PC-9 (cell line): ENCODE data around the gene ADAM8. TPM values are rescaled to one million over a fixed set of nuclear protein-coding genes. Genes with fewer than 3 reads are reported as not detected.

Experiments used
- BruUV-seq: library from RNA; stranded (reverse); fragments of 400-500 nt; replicated peaks from 2 replicates; lab custom pipeline; 2021; lab: Mats Ljungman, UMichigan
- CTCF ChIA-PET: fragments of 300-600 bp; sonication (Branson Sonifier 250); formaldehyde crosslinking; loops from one replicate; lab custom pipeline; 2022; ENCODE audit warnings: antibody characterized with exemption; lab: Charles Lee
- POLR2A ChIA-PET: fragments of 300-600 bp; sonication (Branson Sonifier 250); formaldehyde crosslinking; loops from one replicate; lab custom pipeline; 2022; ENCODE audit warnings: antibody characterized with exemption; ENCODE audit not compliant: unreplicated experiment; lab: Charles Lee
- DNase-seq, 2 experiments: peaks; one replicate each; pipeline versions ENCODE4 v3.0.0 to v3.0.0-alpha.2; 2015 to 2022; ENCODE audit warnings: mixed read lengths in 1 of 2
- H2AFZ ChIP-seq: fragments of 200-600 bp; sonication (generic); 2 replicates; pipeline ENCODE4 v1.8.1; 2017; ENCODE audit warnings: antibody characterized with exemption
- H3F3A ChIP-seq: fragments of 200-600 bp; sonication (generic); 2 replicates; pipeline ENCODE4 v1.8.1; 2017; ENCODE audit warnings: antibody characterized with exemption, mild to moderate bottlenecking, low read depth; ENCODE audit not compliant: insufficient read depth
- H3K27ac ChIP-seq: fragments of 200-600 bp; sonication (generic); 2 replicates; pipeline ENCODE4 v1.6.1; 2016; ENCODE audit warnings: mixed run types
- H3K27me3 ChIP-seq: fragments of 200-600 bp; sonication (generic); 2 replicates; pipeline ENCODE4 v1.6.1; 2016; ENCODE audit warnings: low read depth, mixed run types; ENCODE audit not compliant: insufficient read depth
- H3K36me3 ChIP-seq: fragments of 200-600 bp; sonication (generic); 2 replicates; pipeline ENCODE4 v1.6.1; 2016; ENCODE audit warnings: low read depth, mixed run types
- H3K4me1 ChIP-seq: fragments of 200-600 bp; sonication (generic); replicated peaks from 2 replicates; pipeline ENCODE4 v1.6.1; 2016; ENCODE audit warnings: mixed run types; ENCODE audit not compliant: insufficient read depth
- H3K4me2 ChIP-seq: fragments of 200-600 bp; sonication (generic); 2 replicates; pipeline ENCODE4 v1.6.1; 2017; ENCODE audit warnings: mixed run types
- H3K4me3 ChIP-seq: fragments of 200-600 bp; sonication (generic); 2 replicates; pipeline ENCODE4 v1.6.1; 2016; ENCODE audit warnings: mixed run types
- H3K79me2 ChIP-seq: fragments of 200-600 bp; sonication (generic); 2 replicates; pipeline ENCODE4 v1.6.1; 2017; ENCODE audit warnings: low read depth, mixed run types
- H3K9me2 ChIP-seq: fragments of 200-600 bp; sonication (generic); 2 replicates; pipeline ENCODE4 v1.8.1; 2017; ENCODE audit warnings: mild to moderate bottlenecking; ENCODE audit not compliant: insufficient read depth
- H3K9me3 ChIP-seq: fragments of 200-600 bp; sonication (generic); 2 replicates; pipeline ENCODE4 v1.8.1; 2016; ENCODE audit warnings: low read depth; ENCODE audit not compliant: insufficient read depth
- H4K20me1 ChIP-seq: fragments of 200-600 bp; sonication (generic); 2 replicates; pipeline ENCODE4 v1.8.1; 2017; ENCODE audit not compliant: insufficient read depth
- EZH2 ChIP-seq: fragments of 200-600 bp; sonication (generic); IDR thresholded peaks from 2 replicates; pipeline ENCODE4 v1.8.0; 2017; ENCODE audit warnings: antibody characterized with exemption, low read depth
- intact Hi-C: fragments of 100-400 bp; cut with micrococcal nuclease; formaldehyde crosslinking; loops from one replicate; pipeline ENCODE4 v1.10.0; 2022; ENCODE audit not compliant: unreplicated experiment
- total RNA-seq: library from RNA; stranded (reverse); gene quantifications from 2 replicates; pipeline ENCODE4 v1.2.3, GENCODE V29; 2021
- TF ChIP-seq, protein P1 (sequence below): fragments of 200-600 bp; sonication (generic); conservative IDR thresholded peaks from 2 replicates; pipeline ENCODE4 v1.6.1; 2017; ENCODE audit warnings: mixed run types, antibody characterized with exemption, mild to moderate bottlenecking, moderate library complexity

ADAM8 gene
- total RNA-seq, 1 experiment from 2014 or later, result 18.3 TPM

DNA sequence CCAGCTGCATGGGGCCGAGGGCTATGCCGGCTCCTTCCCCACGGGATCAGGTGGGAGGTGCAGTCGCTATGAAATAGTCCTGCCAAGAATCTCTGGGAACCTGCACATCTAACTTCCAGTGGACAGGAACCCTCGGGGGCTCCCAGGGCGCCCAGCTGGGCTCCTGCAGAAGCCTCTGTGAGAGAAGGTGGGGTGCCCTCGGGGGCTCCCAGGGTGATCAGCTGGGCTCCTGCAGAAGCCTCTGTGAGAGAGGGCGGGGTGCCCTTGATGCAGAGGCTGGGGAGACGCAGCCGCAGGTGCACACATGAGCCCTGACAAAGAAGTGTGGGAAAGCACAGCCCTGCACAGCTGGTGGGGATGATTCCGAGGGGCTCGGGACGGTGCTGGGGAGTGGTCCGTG, 33.1 kb downstream of the ADAM8 start:
- no peaks in the 10 kb centered on the region for H3F3A ChIP-seq
- ChIA-PET CTCF (no interaction called here), POLR2A (no interaction called here)
- H3K27me3 ChIP-seq, result peaks cover 5% of the 10 kb centered on the region; the same call in 1 of the 2 replicates
- no peaks in the 10 kb centered on the region for H3K4me1 ChIP-seq
- no TSS peak for BruUV-seq
- H3K9me3 ChIP-seq, result no peaks in the 10 kb centered on the region
- DNase-seq, result no peak
- H3K36me3 ChIP-seq, result no peaks in the 10 kb centered on the region
- TF ChIP-seq EZH2, result no peak
- TF ChIP-seq, protein P1, sequence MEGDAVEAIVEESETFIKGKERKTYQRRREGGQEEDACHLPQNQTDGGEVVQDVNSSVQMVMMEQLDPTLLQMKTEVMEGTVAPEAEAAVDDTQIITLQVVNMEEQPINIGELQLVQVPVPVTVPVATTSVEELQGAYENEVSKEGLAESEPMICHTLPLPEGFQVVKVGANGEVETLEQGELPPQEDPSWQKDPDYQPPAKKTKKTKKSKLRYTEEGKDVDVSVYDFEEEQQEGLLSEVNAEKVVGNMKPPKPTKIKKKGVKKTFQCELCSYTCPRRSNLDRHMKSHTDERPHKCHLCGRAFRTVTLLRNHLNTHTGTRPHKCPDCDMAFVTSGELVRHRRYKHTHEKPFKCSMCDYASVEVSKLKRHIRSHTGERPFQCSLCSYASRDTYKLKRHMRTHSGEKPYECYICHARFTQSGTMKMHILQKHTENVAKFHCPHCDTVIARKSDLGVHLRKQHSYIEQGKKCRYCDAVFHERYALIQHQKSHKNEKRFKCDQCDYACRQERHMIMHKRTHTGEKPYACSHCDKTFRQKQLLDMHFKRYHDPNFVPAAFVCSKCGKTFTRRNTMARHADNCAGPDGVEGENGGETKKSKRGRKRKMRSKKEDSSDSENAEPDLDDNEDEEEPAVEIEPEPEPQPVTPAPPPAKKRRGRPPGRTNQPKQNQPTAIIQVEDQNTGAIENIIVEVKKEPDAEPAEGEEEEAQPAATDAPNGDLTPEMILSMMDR, result no peak
- intact Hi-C loops, result no loop called here
- H3K79me2 ChIP-seq, result no peaks in the 10 kb centered on the region
- no peak overlapping the region for H3K27ac ChIP-seq
- H2AFZ ChIP-seq, result no peak overlapping the region
- H3K4me2 ChIP-seq, result no peak overlapping the region
- no peak overlapping the region for H3K4me3 ChIP-seq
- no peaks in the 10 kb centered on the region for H3K9me2 ChIP-seq
- H4K20me1 ChIP-seq, result no peaks in the 10 kb centered on the region

DNA sequence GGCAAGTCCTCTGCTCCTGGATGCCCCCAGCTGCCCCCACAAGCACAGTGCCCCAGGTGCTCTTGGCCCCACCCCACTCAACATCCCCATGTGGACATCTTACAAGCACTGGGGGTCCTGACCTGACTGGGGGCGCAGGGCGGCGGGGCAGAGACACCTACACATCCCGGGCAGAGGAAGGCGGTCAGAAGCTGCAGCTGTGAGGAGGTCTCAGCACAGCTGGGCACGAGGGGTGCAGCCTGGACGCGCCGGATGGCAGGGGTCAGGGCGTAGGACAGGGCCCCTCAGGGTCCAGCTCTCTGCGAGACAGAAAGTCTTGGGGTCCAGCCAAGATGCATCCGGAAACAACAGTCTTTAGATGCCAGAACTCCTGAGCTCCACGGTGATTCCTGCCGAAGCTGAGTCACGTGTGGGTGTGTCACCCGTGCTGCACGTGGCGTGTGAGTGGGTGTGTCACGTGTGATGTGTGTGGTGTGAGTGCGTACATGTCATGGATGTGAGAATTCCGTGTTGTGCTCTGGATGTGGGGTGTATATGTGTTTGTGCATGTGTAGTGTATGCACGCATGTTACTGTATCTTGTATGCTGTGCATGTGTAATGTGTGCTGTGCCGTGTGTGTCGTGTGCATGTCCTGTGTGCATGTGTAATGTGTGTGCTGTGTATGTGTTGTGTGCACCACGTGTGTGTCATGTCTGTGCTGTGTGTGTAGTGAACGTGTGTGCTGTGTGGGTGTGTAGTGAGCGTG, 33.9 kb downstream of the ADAM8 start:
- POLR2A ChIA-PET, result no interaction called here
- no peaks in the 10 kb centered on the region for H3K79me2 ChIP-seq
- H3K4me1 ChIP-seq, result no peaks in the 10 kb centered on the region
- no peaks in the 10 kb centered on the region for H4K20me1 ChIP-seq
- H3K9me2 ChIP-seq, result no peaks in the 10 kb centered on the region
- no peaks in the 10 kb centered on the region for H3K9me3 ChIP-seq
- no TSS peak for BruUV-seq
- CTCF ChIA-PET, result no interaction called here
- no peaks in the 10 kb centered on the region for H3F3A ChIP-seq
- no peak overlapping the region for H3K4me3 ChIP-seq
- H2AFZ ChIP-seq, result no peak overlapping the region
- H3K27me3 ChIP-seq, result peaks cover 8% of the 10 kb centered on the region; the same call in 1 of the 2 replicates
- no peak for TF ChIP-seq EZH2
- TF ChIP-seq, protein P1, result no peak
- H3K36me3 ChIP-seq, result no peaks in the 10 kb centered on the region
- DNase-seq, result no peak
- no peak overlapping the region for H3K4me2 ChIP-seq
- H3K27ac ChIP-seq, result no peak overlapping the region
- intact Hi-C loops, result no loop called here

DNA sequence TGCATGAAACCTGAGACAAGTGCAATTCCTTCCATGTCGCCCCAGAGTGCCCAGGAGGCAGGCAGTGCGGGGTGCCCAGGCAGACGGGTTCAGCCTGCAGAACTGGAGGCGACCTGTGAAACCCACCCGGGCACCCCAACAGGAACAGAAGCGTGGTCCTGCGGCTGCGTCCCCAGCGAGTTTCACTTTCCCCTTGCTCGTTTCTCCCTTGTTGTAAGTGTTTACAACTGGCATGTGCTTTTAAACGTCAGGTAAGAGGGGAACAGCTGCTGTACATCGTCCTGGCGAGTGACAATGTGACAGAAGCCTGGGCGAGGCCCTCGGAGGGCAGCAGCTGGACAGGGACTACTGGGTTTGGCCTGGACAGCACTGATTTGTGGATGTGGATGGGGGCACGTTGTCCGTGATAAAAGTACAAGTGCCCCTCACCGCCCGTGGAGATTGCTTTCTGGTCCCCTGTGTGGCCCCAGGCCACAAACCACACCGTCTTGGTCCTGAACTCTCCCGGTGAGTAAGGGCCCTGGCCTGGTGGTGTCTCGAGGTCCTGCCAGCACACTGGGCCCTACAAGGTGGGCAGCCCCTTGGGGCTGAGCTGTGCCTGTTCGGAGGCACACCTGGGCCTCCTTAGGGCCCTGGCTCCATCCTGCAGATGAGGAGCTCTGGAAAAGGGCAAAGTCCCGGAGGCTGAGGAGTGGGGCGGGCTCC, 35.0 kb downstream of the ADAM8 start:
- Histone ChIP-seq H3K4me1 (no peaks in the 10 kb centered on the region), H3K4me3 (no peak overlapping the region), H3K27me3 (peaks cover 11% of the 10 kb centered on the region), H2AFZ (no peak overlapping the region), H3K9me3 (no peaks in the 10 kb centered on the region), H4K20me1 (no peaks in the 10 kb centered on the region), H3K9me2 (no peaks in the 10 kb centered on the region), H3K36me3 (no peaks in the 10 kb centered on the region), H3K79me2 (no peaks in the 10 kb centered on the region), H3K27ac (no peak overlapping the region), H3K4me2 (peak overlapping the region; percentile 56), H3F3A (no peaks in the 10 kb centered on the region)
- ChIA-PET CTCF (no interaction called here), POLR2A (no interaction called here)
- intact Hi-C loops, result no loop called here
- DNase-seq, result no peak
- TF ChIP-seq, protein P1, result no peak
- no peak for TF ChIP-seq EZH2
- BruUV-seq, result no TSS peak
